Keratinocyte (primary cell): ENCODE results near the gene SNAI3.

ENCODE experiments used
- CTCF ChIP-seq, 3 experiments: IDR thresholded peaks in 1 of 3; conservative IDR thresholded peaks in 1 of 3; optimal IDR thresholded peaks in 1 of 3; 2 replicates in 2 of 3; 3 replicates in 1 of 3; pipeline versions ENCODE3 to v1.5.1; 2011; ENCODE audit warnings: low read length in 3 of 3, mild to moderate bottlenecking in 3 of 3, moderate library complexity in 2 of 3, control low read depth in 1 of 3, inconsistent platforms in 1 of 3; ENCODE audit not compliant: insufficient read depth in 2 of 3; ENCODE audit errors: extremely low read depth in 1 of 3
- EZH2 ChIP-seq: IDR thresholded peaks from one replicate; pipeline ENCODE4 v1.6.1; 2012; ENCODE audit warnings: inconsistent platforms, mild to moderate bottlenecking, low read length, moderate library complexity

- TF ChIP-seq CTCF (optimal IDR thresholded peaks at IDR 0.05 in 1 of 3, IDR thresholded peaks at IDR 0.05 in 1 of 3, conservative IDR thresholded peaks at IDR 0.05 in 1 of 3; ENCODE audit: extremely low read depth in 1 of 3, insufficient read depth in 2 of 3, low read length in 3 of 3), result peak in 2 of 3 experiments; percentile 12 to 39
- TF ChIP-seq EZH2, result peak; percentile 13
Measured at GRCh38 chr16:88642881-88643643, 43.2 kb downstream of the SNAI3 start.
